ENCODE data around the gene TMEM108.

- no peak for TF ChIP-seq CTCF (IDR thresholded peaks at IDR 0.05)
- no peak for TF ChIP-seq POLR2A (IDR thresholded peaks at IDR 0.05)
- TF ChIP-seq POLR2AphosphoS5 (IDR thresholded peaks at IDR 0.05): no peak
Observed at GRCh38 chr3:133159498-133160475, 121.6 kb downstream of the TMEM108 start.
